Occipital lobe (tissue), 2 donors: ENCODE measurements around the gene RBM48. TPM values are rescaled to one million over a fixed set of nuclear protein-coding genes. Genes with fewer than 3 reads are reported as not detected.
A peak's percentile ranks its signal among the peaks of the same experiment; 100 is the strongest.
"Not testable (repeated sequence)": the region's sequence is repeated elsewhere in the genome, so short reads cannot be mapped to it uniquely, and the experiment has no call there.

Source experiments
- DNase-seq: peaks from one replicate; lab custom pipeline; 2025; lab: John Stamatoyannopoulos, UW
- total RNA-seq: library from RNA; depleted of rRNA; stranded (reverse); fragments of >200 nt; gene quantifications from one replicate; pipeline ENCODE4 v1.2.3, GENCODE V29; 2014

Gene RBM48
- total RNA-seq, result 25.3 TPM

DNA sequence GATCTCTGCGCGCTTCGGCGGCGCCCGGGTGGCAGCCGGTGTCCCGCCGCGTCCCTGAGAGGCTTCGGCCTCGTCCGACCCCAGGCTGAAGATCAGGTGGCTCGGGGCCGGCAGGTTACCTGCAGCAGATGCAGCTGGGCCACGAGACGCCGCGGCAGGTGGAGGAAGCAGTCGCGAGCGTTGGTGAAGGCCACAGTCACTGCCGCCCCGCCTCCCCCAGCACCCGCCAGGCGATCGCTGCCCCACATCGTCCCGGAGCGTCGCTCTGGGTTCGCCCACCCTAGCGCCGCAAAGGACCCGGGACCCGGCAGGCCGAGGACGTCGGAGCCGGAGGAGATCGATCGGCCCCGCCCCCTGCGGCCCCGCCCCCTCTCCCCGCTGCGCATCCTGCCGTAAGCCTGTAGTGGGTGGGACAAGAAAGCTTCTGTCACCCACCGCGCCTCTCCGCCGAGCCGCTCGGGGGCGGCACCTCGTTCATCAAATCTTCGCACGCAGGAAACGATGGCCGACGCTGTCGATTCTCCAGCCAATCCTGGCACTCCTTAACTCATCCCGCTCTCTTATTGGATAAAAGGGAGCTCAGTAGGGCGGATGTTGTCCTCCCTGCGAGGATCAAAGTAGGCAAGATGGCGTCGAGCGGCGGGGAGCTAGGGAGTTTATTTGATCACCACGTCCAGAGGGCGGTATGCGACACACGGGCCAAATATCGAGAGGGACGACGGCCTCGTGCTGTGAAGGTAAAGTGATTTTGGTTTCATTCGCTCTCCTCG is at the start of gene RBM48, which contains the start of gene PEX1:
RBM48 (plus strand) TSS at position 608 of the 770 bp plus-strand sequence; CDS start at position 627, 19 bp downstream.
PEX1 (minus strand) TSS at position 333 of the 770 bp plus-strand sequence; CDS start at position 248, 85 bp downstream.
- DNase-seq, result peak; percentile 97

DNA sequence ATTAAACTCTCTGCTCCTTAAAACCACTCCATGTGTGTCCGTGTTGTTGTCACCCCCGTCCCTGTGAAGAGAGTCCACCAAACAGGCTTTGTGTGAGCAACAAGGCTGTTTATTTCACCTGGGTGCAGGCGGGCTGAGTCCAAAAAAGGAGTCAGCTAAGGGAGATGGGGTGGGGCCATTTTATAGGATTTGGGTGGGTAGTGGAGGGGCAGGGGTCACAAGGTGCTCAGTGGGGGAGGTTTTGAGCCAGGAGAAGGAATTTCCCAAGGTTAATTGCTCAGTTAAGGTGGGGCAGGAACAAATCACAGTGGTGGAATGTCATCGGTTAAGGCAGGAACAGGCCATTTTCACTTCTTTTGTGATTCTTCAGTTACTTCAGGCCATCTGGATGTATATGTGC is 49.4 kb upstream of the RBM48 start:
- DNase-seq, result not testable (repeated sequence)

DNA sequence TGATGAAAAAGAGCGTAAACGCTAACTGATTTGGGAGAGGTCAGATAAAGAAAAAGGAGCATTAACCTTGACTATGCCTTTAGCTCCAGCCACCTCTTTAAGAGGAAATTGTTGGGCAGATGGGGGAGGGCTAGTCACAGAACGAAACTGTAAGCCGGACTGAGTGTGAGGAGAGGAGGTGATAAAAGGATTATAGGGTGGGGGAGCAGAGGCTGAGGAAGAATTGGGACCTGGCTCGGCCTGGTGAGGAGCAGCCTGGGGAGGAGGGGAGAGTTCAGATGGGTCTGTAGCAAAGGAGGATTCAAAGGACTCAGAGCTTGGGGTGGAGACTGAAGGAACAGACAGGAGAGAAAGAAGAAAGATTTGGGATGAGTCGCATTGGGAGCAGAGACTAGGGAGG is 45.0 kb upstream of the RBM48 start:
- DNase-seq, result not testable (repeated sequence)

DNA sequence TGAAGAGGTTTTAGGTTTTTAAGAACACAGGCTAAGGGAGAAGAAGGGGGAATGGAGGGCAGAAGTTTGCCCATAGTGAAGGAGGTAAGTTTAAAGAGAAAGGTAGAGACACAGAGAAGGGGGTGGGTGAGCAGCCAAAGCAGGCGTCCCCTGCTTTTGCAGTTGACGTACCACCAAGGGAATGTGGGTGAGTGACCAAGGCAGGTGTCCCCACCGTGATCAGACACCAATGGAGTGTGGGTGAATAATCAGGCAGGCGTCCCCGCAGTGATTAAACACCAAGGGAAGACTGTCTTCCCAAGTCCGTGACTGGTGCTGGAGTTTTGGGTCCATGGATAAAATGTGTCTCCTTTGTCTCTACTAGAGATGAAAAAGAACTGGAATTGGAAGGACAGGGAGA is 44.4 kb upstream of the RBM48 start:
- not testable (repeated sequence) for DNase-seq

DNA sequence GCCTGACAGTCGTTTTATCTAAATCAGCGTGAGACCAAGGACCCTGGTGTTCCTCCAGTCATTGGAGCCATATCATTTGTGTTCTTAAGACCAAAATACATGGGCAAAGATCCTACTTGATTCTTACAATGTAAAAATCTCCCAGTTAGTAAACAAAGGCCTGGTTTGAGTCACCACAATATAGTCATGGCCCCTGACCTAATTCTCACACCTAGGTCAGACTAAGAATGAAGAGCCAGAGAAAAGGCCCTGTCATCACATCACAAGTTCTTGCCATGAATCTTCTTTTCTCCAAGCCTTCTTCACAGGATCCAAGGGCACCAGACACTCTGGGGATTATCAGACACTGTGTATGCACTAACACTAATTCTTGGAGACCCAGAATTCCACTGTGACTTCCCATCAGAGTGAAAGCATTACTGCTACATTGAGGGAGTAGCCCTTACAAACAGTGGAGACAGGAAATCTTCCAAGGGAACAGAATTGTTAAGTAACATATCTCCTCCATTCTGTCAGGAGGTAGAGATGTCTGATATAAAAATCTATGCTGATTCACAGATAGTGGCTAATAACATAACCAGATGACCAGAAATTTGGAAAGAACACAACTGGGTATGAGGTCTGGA is 43.2 kb upstream of the RBM48 start:
- DNase-seq, result no peak

DNA sequence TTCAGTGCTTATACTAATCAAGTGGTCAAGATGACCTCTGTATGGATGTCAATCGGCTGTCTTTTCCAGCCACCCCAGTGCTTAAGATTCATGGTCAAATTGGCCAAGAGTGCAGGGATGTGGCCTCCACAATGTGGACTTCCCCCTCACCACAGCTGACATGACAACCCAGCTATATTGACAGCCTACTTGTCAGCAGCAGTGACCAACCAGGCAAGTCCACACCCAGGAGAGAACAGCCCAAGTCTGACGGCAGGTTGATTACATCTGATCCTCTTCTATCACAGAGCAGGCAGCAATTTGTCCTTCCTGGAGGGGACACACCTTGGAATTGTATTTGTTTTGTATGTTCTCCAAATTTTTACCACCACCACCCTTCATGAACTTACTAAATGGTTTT is 42.6 kb upstream of the RBM48 start:
- no peak for DNase-seq

DNA sequence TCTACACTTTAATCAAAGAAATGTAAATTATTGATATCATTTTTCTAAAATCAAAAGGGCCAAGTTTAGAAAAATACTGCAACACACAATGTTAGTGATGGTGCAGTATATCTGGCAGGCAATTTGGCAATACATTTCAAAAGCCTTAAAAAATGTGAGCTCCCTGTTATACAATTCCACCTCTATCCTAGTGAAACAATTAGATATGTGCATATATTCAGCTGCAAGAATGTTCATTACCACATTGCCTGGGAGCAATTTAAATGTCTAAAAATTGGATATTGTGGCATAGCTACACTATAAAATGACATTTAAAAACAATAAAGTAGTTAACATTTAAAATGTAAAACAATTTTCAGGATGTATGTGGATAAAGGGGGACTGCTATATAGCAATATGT is 40.8 kb upstream of the RBM48 start:
- DNase-seq, result no peak

DNA sequence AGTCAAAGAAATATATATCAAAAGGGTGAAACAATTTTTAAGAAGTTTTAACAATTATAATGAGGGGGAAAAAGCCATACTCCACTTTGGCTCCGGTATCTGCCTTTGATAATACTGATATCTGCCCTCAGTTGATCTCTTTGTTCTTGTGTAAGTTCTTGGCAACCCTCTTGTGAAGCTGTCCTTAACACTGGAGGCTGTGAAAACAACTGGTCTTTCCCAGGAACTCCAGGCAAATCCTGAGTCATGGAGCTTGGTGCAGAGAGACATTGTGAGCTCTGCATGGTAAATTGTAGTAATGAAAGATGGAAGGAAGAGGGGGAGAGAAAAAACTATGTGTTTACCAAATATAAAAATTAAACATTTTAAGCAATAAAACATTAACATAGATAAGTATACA is 39.0 kb upstream of the RBM48 start:
- no peak for DNase-seq

DNA sequence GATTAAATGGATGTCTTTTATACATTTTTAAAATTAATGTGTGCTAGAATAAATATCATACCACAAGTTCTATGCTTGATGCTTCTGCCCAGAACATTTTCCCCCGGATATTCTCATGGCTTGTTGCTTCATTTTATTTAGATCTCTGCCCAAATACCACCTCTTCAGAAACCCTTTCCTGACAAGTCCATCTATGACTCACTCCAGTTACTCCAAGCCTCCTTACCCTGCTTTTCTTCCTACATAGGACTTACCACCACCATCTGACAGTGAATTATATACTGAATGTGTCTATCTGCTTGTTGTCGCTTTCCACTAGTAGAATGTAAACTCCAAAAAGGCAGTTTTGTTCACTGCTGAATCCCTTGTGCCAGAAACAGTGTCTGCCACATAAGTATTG is 31.7 kb upstream of the RBM48 start:
- no peak for DNase-seq

DNA sequence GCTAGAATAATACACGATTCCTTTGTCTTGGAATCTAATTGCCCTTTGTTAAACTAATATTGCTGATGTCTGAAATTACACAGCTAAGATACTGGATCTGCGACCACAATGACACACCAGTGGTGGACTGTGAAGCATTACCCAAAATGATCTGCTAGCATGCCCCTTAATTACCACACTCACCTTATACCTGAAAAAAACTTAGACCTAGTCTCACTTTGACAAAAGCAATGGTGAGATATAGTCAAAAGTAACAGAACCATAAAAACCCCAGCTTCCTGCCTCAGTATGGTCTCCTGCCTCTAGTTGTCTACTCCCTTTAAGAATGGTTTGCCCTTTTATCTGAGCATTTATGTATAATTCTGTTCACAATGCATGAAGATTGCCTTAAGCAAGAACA is 30.0 kb upstream of the RBM48 start:
- no peak for DNase-seq

DNA sequence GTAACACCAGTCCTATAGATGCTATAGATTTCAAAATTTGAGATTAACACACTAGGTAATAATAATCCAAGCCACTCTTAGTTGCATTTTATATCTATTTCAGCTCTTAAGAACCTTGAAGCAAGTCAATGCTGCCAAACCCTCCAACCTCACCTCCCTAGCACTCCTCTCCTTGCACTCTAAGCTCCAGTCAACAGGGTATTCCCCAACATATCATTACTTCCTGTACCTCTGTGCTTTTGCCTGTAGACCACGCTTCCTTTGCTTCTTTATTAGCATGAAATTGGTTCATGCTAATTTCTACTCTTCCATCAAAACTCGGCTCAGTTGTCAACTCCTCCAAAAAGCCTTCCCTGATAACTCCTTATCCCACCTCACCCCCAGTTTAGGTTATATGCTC is 24.8 kb upstream of the RBM48 start:
- no peak for DNase-seq

DNA sequence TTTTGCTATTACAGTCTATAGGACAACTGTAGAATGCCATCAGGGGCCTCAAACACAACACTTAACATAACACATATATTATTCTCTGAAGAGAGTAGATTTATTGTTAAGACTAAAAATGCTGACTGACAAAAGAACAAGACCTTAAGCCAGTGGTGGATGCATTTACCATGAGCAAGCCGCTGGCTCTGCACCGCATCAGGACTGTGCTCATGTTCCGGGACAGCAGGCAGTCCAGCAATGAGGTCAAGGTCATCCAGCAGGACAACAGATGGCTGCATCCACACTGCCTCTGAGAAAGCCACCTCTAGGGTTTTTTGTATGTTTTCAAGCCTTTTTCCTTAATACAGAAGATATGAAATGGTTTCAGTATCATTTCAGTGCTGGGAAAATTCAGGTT is 24.0 kb upstream of the RBM48 start:
- DNase-seq, result no peak

DNA sequence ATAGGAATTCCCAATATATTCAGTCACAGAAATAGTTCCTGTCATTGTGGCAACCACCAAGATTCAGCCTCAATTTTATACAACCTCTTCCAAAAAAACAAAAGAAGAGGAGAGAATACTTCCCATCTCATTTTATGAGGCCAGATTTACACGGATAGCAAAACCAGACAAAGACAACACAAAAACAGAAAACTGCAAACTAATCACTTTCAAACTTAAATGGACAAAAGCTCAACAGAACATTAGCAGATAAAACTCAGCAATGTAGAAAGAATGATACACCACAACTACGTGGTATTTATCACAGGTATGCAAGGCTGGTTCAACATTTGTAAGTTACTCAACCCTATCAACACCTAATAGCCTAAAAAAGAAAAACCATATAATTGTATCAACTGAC is 22.2 kb upstream of the RBM48 start:
- DNase-seq, result no peak

DNA sequence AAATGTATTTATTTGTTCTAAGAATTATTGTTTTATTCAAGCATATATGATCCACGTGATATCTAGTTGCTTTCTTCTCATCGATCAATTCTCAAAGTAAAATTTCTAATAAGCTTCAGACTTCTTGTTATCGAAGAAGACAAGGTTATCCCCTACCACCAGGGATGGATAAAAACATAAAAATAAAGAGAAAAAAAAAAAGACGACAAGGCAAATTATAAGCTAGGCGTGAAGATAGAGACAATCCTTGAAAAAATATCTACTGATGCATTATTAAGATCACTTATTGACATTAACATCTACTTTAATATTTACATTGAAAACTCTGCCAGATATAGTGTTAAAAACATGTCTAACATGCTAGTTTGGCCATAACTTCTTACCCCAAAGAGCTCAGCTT is 19.6 kb upstream of the RBM48 start:
- no peak for DNase-seq

DNA sequence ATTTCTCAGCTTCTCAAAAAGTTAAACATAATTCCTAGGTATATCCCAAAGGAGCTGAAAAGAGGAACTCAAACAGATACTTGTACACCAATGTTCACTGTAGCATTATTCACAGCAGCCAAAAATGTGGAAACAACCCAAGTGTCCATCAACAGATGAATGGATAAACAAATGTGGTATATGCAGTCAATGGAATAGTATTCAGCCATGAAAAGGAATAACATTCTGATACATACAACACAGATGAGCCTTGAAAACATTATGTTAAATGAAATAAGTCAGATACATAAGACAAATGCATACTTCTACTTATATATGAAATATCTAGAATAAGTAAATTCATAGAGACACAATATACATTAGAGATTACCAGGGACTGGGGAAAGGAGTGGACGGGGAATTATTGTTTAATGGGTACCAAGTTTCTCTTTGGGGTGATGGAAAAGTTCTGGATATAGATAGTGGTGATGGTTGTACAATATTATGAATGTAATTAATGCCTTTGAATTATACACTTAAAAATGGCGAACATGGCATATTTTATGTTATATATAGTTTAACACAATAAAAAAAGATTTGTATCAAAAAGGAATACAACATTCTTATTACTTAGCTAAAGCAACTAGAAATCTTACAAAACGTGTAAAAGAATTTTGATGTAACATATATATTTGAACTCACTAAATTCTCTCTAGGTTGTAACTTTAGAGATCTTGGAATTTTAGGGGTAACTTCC is 15.3 kb upstream of the RBM48 start:
- no peak for DNase-seq

DNA sequence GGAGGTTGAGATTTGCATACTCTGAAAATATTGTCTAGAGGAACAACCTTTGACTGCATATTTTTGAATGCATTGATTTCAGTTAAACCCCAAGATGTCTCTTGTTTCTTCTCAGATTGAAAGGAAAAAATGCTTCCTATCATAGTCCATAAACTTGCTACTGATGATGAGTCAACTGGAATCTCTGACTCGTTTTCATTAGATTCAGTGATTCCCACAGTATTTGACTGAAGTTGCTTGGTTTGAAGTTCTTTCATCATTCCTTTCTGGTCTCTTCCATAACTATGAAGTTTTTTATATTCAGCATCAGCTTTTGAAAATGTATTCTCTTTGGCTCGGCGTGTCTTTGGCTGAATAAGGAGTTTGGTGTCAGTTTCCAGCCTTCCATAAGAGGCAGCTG is 11.0 kb upstream of the RBM48 start:
- DNase-seq, result no peak

DNA sequence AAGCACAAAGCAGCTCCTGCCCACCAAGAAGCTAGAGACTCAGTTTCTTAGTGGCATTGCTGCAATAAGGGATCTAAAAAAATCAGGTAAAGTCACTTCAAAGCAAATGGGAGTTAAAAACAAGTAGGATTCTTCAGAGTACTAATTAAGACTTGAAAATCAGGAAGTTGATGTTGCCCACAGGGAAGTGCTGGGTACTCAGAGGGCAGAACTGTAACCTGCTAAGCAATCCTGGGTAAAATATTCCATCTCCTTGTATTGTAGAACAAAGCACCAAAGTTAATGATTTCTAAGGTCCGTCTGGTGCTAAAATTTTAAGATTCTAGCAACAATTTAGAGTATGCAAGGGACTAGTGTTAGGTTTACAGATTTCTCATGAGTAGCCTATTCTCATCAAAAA is 8.6 kb upstream of the RBM48 start:
- DNase-seq, result no peak

DNA sequence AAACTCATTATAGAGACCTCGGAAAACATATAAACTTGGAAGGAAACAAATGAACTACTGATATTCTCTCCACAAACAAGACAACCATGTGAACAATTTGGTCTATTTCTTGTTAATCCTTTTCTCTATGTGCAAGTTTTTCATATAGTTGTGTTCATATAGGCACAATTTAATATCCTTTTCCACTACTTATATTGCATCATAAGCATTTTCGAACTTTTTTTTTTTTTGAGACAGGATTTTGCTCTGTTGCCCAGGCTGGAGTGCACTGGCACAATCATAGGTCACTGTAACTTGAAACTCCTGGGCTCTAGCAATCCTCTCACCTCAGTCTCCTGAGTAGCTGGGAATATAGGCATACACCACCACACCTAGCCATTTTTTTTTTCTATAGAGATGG is 5.5 kb upstream of the RBM48 start:
- no peak for DNase-seq

DNA sequence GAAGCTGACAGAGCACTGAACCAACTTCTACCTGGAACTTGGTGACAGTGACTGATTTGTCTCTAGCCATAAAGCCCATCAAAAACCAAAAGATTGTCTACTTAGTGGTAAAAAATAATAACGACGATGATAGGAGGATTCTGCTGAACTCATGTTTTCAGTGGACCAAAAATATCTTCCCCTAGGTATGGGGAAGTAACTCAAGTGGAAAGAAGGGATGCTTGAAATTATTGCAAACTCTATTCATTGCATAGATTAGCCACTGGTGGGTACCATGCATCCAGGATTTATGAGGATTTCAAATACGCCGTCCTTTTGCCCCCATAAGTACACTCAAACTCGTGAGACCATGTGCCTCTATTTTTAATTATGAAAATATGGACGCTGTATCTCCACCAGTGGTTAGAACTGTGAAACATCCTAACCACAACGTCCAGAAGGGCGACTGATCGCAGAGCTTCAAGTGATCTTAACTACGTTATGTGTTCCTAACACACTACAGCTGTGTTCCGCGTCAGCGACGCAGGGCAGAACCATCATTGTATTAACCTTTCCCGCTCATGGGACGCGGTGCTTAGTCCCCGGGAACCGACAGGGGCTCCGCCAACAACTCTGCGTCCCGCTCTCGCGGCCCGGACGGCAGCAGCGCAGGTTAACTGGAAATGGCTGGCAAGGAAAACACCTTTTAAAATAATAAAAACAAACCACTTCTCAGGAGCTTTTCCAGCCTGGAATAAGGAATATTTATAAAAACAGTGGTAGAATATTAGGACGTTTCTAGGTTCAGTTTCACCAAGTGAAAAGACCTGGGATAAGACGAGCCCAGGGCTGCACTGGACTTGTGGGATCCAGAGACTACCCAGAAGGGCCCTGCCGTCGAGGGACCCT is 1.1 kb upstream of the RBM48 start:
- DNase-seq, result peak; percentile 20

DNA sequence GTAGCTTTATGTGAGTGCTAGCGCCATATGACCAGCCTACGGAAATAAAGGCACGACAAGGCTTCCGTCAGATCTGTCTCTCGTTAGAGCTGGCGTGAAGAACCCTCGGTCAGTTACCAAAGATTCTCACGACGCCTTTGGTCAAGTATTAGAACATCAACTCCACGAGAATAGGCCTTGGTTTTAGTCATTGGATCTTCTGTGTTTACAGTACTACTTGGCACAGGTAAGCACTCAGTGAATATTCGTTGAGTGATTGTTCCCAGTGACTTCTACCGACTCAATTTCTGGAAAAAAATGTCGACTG is 316 bp downstream of the RBM48 start:
- no peak for DNase-seq

DNA sequence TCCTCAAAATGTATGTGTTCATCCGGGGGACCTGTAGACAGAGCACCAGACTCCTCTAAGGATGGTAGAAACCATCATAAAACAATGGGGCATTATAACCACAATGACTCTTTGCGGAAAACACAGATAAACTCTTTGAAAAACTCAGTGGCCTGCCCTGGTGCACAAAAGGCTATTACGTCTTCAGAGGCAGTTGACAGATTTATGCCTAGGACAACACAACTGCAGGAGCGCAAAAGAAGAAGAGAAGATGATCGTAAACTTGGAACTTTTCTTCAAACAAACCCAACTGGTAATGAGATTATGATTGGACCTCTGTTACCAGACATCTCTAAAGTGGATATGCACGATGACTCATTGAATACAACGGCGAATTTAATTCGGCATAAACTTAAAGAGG is 6.0 kb downstream of the RBM48 start:
- DNase-seq, result no peak

DNA sequence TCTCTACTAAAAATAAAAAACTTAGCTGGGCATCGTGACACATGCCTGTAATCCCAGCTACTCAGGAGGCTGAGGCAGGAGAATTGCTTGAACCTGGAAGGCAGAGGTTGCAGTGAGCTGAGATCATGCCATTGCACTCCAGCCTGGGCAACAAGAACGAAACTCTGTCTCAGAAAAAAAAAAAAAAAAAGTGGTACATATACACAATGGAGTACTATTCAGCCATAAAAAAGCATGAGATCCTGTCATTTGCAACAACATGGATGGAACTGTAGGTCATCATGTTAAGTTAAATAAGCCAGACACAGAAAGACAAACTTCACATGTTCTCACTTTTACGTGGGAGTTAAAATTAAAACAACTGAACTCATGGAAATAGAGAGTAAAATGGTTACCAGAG is 14.9 kb downstream of the RBM48 start:
- DNase-seq, result not testable (repeated sequence)
